GM21737 (cell line): Measurements from ENCODE around the gene PRR13.

Experiments used
- ATAC-seq: cut with Tn5 transposase; IDR thresholded peaks from one replicate; pipeline ENCODE4 v1.9.1; 2021; ENCODE audit warnings: mild to moderate bottlenecking, moderate library complexity; ENCODE audit not compliant: unreplicated experiment

The PRR13 gene

GRCh38 chr12:53492188-53492587, 50.7 kb downstream of the PRR13 start:
- no peak for ATAC-seq

GRCh38 chr12:53492830-53493609, 51.5 kb downstream of the PRR13 start:
- peak; percentile 93 for ATAC-seq

GRCh38 chr12:53493610-53494391, 52.3 kb downstream of the PRR13 start:
- no peak for ATAC-seq
